GM21423 (cell line): Measurements from ENCODE around the gene HPD.
A peak's percentile ranks its signal among the peaks of the same experiment; 100 is the strongest.
"Not testable (repeated sequence)": the region's sequence is repeated elsewhere in the genome, so short reads cannot be mapped to it uniquely, and the experiment has no call there.

Experiments
- ATAC-seq: cut with Tn5 transposase; IDR thresholded peaks from one replicate; pipeline ENCODE4 v1.9.1; 2021; ENCODE audit warnings: mild to moderate bottlenecking, moderate library complexity; ENCODE audit not compliant: unreplicated experiment

Gene HPD

GRCh38 chr12:121869229-121869628 lies 10.6 kb upstream of the HPD start:
- ATAC-seq, result not testable (repeated sequence)

DNA sequence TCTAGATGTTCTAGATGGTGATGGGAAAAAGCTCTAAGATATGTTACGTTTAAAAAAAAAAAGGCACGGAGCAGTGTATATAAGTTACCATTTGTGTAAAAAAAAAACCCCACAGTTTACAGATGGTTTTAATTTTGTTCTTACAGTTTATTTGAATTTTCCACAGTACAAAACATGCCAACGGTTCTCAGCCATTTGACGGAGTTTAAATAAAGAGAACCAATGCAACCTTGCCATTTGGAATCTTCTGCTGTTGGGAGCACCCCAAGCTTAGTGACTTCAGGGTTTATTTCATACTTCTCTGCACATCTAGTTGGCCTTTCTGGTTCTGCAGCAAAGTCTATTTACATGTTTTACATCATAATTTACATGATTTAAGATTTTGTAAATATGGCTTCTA lies 7.7 kb upstream of the HPD start:
- ATAC-seq, result no peak

- ATAC-seq, result no peak
Observed at GRCh38 chr12:121861636-121862254, 3.1 kb upstream of the HPD start.

GRCh38 chr12:121860699-121861098 lies 2.0 kb upstream of the HPD start:
- ATAC-seq, result not testable (repeated sequence)

DNA sequence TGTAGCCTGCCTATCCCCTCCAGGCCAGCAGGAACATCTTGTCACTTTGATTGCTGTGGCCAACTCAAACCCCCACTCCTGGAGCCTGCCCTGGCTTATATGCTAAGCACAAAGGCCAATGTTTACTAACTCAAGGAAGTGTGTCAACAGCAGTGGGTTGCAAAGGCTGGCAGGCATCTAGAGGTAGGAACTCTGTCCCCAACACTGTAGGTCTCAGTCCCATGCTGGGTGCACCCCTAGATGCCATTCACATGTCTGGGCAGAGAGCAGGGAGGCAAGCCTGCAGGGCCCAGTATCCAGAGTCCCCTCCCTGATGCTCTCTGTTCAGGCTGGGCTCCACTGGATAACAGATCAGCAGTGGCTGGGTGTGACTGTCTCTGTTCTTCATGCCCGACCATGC lies 1.6 kb upstream of the HPD start:
- ATAC-seq, result no peak

DNA sequence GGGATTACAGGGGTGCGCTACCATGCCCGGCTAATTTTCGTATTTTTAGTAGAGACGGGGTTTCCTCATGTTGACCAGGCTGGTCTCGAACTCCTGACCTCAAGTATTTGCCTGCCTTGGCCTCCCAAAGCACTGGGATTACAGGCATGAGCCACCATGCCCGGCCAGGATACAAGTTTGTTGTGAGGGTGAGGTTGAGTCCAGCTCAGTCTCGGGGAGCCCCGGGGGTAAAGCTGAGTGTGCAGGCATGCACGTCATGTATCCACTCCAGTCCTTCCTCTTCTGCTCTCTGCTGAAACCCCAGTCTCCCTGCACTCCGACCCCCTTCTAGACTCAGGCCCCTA lies 369 bp downstream of the HPD start:
- no peak for ATAC-seq

DNA sequence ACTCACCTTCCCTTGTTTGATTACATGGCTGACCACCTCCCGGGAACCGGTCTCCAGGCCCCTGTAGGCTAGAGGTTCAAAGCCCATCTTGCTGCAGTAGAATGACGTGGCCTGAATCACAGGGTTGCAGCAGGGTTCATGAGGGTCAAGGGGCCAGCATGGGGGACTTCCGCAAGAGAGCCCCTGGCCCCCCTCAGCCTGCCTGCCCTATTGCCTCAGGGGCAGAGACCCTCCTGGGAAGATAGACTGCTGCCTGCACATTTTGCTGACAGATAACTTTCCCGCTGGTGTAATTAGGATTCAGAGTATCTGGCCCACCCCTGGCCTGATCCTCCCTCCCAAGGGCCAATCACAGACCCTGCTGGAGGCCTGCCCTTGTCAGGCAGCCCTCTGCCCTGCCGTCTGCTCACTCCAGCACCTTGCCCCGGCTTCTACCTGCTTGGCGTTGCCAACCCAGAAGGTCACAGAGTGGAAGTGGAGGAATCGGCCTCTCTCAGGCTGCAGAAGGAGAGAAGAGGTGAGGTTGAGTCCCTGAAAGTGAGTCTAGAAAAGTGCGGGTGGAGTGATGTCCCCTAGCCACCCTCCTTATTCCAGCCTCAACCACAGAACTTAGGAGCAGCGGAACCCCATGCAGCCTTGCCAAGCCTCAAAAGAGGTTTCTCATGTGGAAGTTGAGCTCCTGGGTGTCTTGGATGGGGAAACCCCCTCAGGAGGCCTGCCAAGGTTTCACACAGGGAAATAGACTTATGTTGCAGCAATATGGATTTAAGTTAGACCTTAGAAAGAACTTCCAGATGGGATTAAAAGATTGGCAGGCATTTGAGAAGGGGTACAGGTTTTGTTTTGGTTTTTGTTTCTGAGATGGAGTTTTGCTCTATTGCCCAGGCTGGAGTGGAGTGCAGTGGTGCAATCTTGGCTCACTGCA lies 1.1 kb downstream of the HPD start:
- ATAC-seq, result no peak

- ATAC-seq, result not testable (repeated sequence)
Observed at GRCh38 chr12:121852392-121852791, 6.3 kb downstream of the HPD start.

DNA sequence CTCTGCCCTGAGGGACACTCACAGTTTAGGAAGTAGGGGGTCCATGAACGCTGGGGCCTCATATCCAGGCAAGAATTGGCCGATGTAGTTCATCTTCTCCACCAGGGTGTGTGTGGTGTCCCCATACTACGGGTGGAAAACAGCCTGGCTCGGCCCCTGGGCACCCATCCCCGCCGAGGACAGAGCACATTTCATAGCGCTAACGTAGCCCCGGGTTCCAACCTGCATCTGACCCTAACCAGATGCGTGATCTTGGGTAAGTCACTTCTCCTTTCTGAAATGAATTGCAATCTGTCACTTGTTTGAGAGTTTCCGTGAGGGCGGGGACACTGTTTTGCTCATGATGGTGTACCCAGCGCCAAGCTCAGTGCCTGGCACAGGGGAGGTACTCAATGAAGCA lies 9.0 kb downstream of the HPD start:
- no peak for ATAC-seq

GRCh38 chr12:121849211-121849610 lies 9.4 kb downstream of the HPD start:
- no peak for ATAC-seq

- no peak for ATAC-seq
Observed at GRCh38 chr12:121845701-121846100, 13.0 kb downstream of the HPD start.

GRCh38 chr12:121843236-121843982 lies 15.2 kb downstream of the HPD start:
- no peak for ATAC-seq

DNA sequence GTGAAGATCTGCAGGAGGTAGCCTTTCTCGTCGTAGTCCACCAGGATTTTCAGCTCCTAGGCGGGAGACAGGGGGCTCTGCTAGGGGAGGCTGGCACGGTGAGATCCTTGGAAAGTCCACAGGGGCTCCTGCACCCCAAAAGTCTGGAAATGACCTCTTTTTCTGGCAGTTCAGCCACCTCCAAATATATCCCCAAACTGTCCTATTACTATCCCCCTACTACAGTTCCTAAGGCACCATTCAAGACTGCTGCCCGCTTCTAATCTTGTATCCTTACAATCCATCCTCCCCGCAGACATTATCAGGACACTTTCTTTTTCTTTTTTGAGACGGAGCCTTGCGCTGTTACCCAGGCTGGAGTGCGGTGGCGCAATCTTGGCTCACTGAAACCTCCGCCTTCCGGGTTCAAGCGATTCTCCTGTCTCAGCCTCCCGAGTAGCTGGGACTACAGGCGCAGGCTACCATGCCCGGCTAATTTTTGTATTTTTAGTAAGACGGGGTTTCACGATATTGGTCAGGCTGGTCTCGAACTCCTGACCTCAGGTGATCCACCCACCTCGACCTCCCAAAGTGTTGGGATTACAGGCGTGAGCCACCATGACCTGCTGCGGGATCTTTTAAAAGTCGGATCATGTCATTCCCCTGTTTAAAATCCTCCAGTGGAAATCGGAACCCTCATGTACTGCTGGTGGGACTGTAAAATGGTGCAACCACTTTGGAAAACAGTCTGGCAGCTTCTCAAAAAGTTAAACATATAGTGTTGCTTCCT lies 18.5 kb downstream of the HPD start:
- ATAC-seq, result no peak

- peak; percentile 93 for ATAC-seq
Observed at GRCh38 chr12:121839106-121839992, 19.3 kb downstream of the HPD start.

DNA sequence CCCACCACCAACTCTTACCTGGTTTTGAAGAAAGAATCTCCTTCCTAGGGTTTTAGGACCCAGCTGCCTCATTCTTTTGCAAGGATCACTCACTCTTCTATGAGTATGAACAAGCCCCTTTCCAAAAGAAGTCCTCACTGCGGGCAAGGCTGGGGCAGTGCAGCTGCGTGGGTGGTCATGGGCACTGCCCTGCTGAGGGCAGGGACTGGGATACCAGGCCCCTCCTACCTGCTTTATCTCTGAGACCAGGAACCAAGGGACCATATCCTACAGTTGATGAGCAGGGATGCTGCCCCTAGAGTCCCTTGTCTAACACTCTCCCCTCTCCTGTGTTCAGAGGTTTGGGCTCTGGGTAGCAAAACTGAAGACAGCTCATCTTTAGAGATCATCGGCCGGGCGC lies 20.5 kb downstream of the HPD start:
- no peak for ATAC-seq

DNA sequence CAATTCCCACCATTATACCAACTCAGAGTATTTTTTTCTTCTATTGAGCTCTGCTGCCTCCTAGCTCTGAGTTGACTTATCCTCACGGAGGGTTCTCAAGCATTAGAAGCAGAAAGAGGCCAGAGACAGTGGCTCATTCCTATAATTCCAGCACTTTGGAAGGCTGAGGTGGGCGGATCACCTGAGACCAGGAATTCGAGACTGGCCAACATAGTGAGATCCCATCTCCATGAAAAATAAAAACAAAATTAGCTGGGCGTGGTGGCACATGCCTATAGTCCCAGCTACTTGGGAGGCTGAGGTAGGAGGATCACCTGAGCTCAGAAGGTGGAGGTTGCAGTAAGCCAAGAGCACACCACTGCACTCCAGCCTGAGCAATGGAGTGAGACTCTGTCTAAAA lies 21.0 kb downstream of the HPD start:
- no peak for ATAC-seq

DNA sequence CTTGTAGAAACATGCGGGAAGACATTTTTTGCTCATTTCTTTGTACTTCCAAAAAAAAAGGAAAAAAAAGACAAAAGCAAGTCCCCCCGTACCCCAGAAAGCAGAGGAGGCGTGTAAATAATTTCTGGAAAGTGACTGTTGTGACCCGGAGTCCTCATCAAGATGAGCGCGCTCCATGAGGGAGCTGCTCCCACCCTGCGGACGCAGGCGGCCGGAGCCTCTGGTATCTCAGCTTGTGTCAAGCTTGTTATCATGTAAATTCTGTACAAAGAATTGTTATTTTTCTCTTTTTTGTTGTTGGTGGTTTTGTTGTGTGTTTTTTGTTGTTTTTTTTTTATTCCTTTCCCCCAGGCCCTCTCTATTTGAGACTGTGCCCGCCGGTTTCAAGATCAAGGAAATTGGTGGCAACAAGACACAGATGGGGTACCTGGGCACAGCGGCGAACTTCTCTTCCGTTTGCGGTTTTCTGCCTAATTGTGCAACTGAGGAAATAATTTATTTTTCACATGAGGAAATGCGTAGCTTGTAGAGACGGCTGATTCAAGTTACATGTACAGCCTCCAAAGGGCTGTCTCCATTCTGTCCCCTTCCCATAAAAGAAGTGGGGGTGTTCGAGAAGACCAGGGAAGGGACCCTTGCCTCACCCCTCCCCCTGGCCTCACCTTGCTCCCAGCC lies 27.0 kb downstream of the HPD start:
- ATAC-seq, result no peak

GRCh38 chr12:121830588-121831265 lies 27.9 kb downstream of the HPD start:
- no peak for ATAC-seq

DNA sequence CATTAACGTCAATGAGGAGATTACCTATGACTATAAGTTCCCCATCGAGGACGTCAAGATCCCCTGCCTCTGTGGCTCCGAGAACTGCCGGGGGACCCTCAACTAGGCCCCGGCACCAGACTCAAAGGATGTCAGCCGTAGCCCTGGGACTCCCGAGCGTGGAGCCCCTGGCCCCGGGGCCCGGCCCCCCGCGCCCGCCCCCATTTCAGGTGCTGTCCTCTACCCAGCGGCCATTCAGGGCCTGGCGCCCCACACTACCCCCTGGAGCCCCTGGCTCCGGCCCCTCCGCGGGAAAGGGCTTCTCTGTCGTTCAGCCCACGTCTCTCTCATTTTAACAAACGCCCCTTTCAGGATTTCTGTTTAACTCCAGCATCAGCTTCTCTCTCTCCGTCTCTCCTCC lies 28.5 kb downstream of the HPD start:
- ATAC-seq, result no peak
